Common myeloid progenitor, CD34-positive (primary cell): ENCODE measurements around the gene NADSYN1.

Experiments used
- CTCF ChIA-PET: fragments of 350-600 bp; sonication (Branson Sonifier 250); formaldehyde crosslinking; loops from one replicate; lab custom pipeline; 2021; ENCODE audit warnings: antibody characterized with exemption; lab: Charles Lee
- POLR2A ChIA-PET: fragments of 350-600 bp; sonication (Branson Sonifier 250); formaldehyde crosslinking; loops from one replicate; lab custom pipeline; 2021; ENCODE audit warnings: antibody characterized with exemption; lab: Charles Lee
- DNase-seq, 3 donors: peaks; one replicate each; pipeline versions ENCODE4 v3.0.0 to v3.0.0-alpha.2; 2013
- H3K27ac ChIP-seq, 2 experiments: 1 replicate in 1 of 2; 2 replicates in 1 of 2; pipeline ENCODE4 v1.7.0; 2013; ENCODE audit warnings: inconsistent platforms in 2 of 2, low read length in 2 of 2, mild to moderate bottlenecking in 2 of 2, low read depth in 1 of 2, moderate library complexity in 1 of 2; ENCODE audit not compliant: severe bottlenecking in 2 of 2, insufficient read depth in 1 of 2, poor library complexity in 1 of 2
- H3K27me3 ChIP-seq, 5 experiments: replicated peaks in 2 of 5; 1 replicate in 3 of 5; 2 replicates in 2 of 5; pipeline versions ENCODE4 v1.6.1 to v1.7.0; 2013; ENCODE audit warnings: low read length in 4 of 5, mild to moderate bottlenecking in 2 of 5, moderate library complexity in 2 of 5, inconsistent platforms in 1 of 5; ENCODE audit not compliant: insufficient read depth in 5 of 5, control insufficient read depth in 4 of 5
- H3K36me3 ChIP-seq, 4 experiments: 1 replicate in 2 of 4; 2 replicates in 2 of 4; pipeline versions ENCODE4 v1.6.1 to v1.7.0; 2013; ENCODE audit warnings: low read length in 3 of 4, control low read depth in 1 of 4, mild to moderate bottlenecking in 1 of 4; ENCODE audit not compliant: control insufficient read depth in 4 of 4, insufficient read depth in 4 of 4
- H3K4me1 ChIP-seq, 4 experiments: 1 replicate in 3 of 4; 2 replicates in 1 of 4; pipeline versions ENCODE4 v1.6.1 to v1.7.1; 2013; ENCODE audit warnings: low read length in 3 of 4, mild to moderate bottlenecking in 3 of 4, control low read depth in 1 of 4, inconsistent platforms in 1 of 4, moderate library complexity in 1 of 4; ENCODE audit not compliant: control insufficient read depth in 4 of 4, insufficient read depth in 4 of 4; ENCODE audit errors: control extremely low read depth in 1 of 4
- H3K4me3 ChIP-seq, 7 experiments: 1 replicate in 4 of 7; 2 replicates in 3 of 7; pipeline versions ENCODE4 v1.5.1 to v1.7.0; 2013; ENCODE audit warnings: mild to moderate bottlenecking in 7 of 7, low read length in 6 of 7, moderate library complexity in 6 of 7, inconsistent platforms in 2 of 7, low read depth in 2 of 7, control low read depth in 1 of 7; ENCODE audit not compliant: insufficient read depth in 4 of 7, control insufficient read depth in 1 of 7; ENCODE audit errors: extremely low read depth in 1 of 7
- H3K9me3 ChIP-seq, 5 experiments: 1 replicate in 4 of 5; 2 replicates in 1 of 5; pipeline versions ENCODE4 v1.6.1 to v1.7.1; 2013; ENCODE audit warnings: low read length in 4 of 5, mild to moderate bottlenecking in 2 of 5, inconsistent platforms in 1 of 5, low read depth in 1 of 5, moderate library complexity in 1 of 5; ENCODE audit not compliant: control insufficient read depth in 4 of 5, insufficient read depth in 2 of 5; ENCODE audit errors: control extremely low read depth in 1 of 5
- WGBS: methylation state at CpG from one replicate; pipeline ENCODE4 v1.1.5; 2013; ENCODE audit not compliant: insufficient coverage; 5-methylcytosine and 5-hydroxymethylcytosine counted together

Gene NADSYN1

GRCh38 chr11:71498091-71498490 is 45.1 kb downstream of the NADSYN1 start:
- Histone ChIP-seq H3K9me3 (no peaks in the 10 kb centered on the region), H3K4me3 (no peak overlapping the region), H3K4me1 (no peaks in the 10 kb centered on the region), H3K36me3 (peaks cover 20 to 83% (median 63%) of the 10 kb centered on the region in 4 experiments), H3K27ac (no peak overlapping the region), H3K27me3 (no peaks in the 10 kb centered on the region)
- CTCF ChIA-PET: no interaction called here
- POLR2A ChIA-PET: no interaction called here
- no peak for DNase-seq
- WGBS: 97% methylated on average over 19 of the region's 19 CpGs

GRCh38 chr11:71499125-71499524 is 46.1 kb downstream of the NADSYN1 start:
- H3K9me3 ChIP-seq: no peaks in the 10 kb centered on the region
- no peaks in the 10 kb centered on the region for H3K4me1 ChIP-seq
- H3K27me3 ChIP-seq: no peaks in the 10 kb centered on the region
- peaks cover 18 to 85% (median 62%) of the 10 kb centered on the region in 4 experiments for H3K36me3 ChIP-seq
- CTCF ChIA-PET: no interaction called here
- peak in 2 of 3 donors; percentile 7 to 21 for DNase-seq
- POLR2A ChIA-PET: no interaction called here
- 95% methylated on average over 10 of the region's 13 CpGs for WGBS
- H3K4me3 ChIP-seq: no peak overlapping the region
- H3K27ac ChIP-seq: no peak overlapping the region

- Histone ChIP-seq H3K27me3 (no peaks in the 10 kb centered on the region), H3K4me1 (no peaks in the 10 kb centered on the region), H3K9me3 (no peaks in the 10 kb centered on the region), H3K27ac (no peak overlapping the region), H3K36me3 (peaks cover 18 to 86% (median 60%) of the 10 kb centered on the region in 4 experiments), H3K4me3 (no peak overlapping the region)
- WGBS: 98% methylated on average over 5 of the region's 6 CpGs
- DNase-seq: no peak
- CTCF ChIA-PET: no interaction called here
- POLR2A ChIA-PET: no interaction called here
These were observed 46.5 kb downstream of the NADSYN1 start for GRCh38 chr11:71499546-71499945.

- H3K27ac ChIP-seq: no peak overlapping the region
- POLR2A ChIA-PET: no interaction called here
- 80% methylated on average over 5 of the region's 6 CpGs for WGBS
- no peak overlapping the region for H3K4me3 ChIP-seq
- no peak for DNase-seq
- no peaks in the 10 kb centered on the region for H3K4me1 ChIP-seq
- peaks cover 18 to 79% (median 57%) of the 10 kb centered on the region in 4 experiments for H3K36me3 ChIP-seq
- no peaks in the 10 kb centered on the region for H3K27me3 ChIP-seq
- H3K9me3 ChIP-seq: no peaks in the 10 kb centered on the region
- CTCF ChIA-PET: no interaction called here
These were observed 47.6 kb downstream of the NADSYN1 start for GRCh38 chr11:71500601-71501021.

GRCh38 chr11:71501071-71501985 is 48.3 kb downstream of the NADSYN1 start:
- DNase-seq: no peak
- CTCF ChIA-PET: interaction anchor here (0.6 kb wide), 1 partner anchor 424 kb away, joined by 3 read pairs; no protein-coding TSS in a partner anchor
- Histone ChIP-seq H3K4me1 (no peaks in the 10 kb centered on the region), H3K36me3 (peaks cover 12 to 78% (median 53%) of the 10 kb centered on the region in 4 experiments), H3K9me3 (no peaks in the 10 kb centered on the region), H3K4me3 (no peak overlapping the region), H3K27me3 (no peaks in the 10 kb centered on the region), H3K27ac (no peak overlapping the region)
- POLR2A ChIA-PET: interaction anchor here (0.7 kb wide), 1 partner anchor 428 kb away, joined by 6 read pairs; the partner anchor contains the start of gene RNF121
- WGBS: over 99% methylated on average over 27 of the region's 30 CpGs

GRCh38 chr11:71502026-71502425 is 49.0 kb downstream of the NADSYN1 start:
- ChIA-PET CTCF (interaction anchor here (0.6 kb wide), 1 partner anchor 425 kb away, joined by 3 read pairs; no protein-coding TSS in a partner anchor), POLR2A (interaction anchor here (0.7 kb wide), 1 partner anchor 427 kb away, joined by 6 read pairs; the partner anchor contains the start of gene RNF121)
- no peaks in the 10 kb centered on the region for H3K27me3 ChIP-seq
- DNase-seq: no peak
- H3K9me3 ChIP-seq: peaks cover 0 to 1% (median 0%) of the 10 kb centered on the region in 5 experiments
- 97% methylated on average over 8 of the region's 10 CpGs for WGBS
- H3K36me3 ChIP-seq: peaks cover 10 to 72% (median 48%) of the 10 kb centered on the region in 4 experiments
- no peaks in the 10 kb centered on the region for H3K4me1 ChIP-seq
- H3K27ac ChIP-seq: no peak overlapping the region
- no peak overlapping the region for H3K4me3 ChIP-seq
